A549 (cell line): ENCODE data around the gene RNGTT.

Experiments
- EP300 ChIP-seq, 2 experiments: fragments of >200 bp; sonication (Bioruptor Twin); formaldehyde crosslinking; IDR thresholded peaks; 2 replicates in 1 of 2; 3 replicates in 1 of 2; pipeline ENCODE4 v1.6.1; 2016 to 2017
- HOXA7 ChIP-seq: fragments of 250-450 bp; sonication (Bioruptor Pico); IDR thresholded peaks from 2 replicates; pipeline ENCODE4 v1.5.0; 2020; ENCODE audit warnings: mild to moderate bottlenecking, moderate library complexity
- MAZ ChIP-seq: fragments of 150-350 bp; IDR thresholded peaks from 2 replicates; pipeline ENCODE4 v1.6.1; 2014; ENCODE audit warnings: antibody characterized with exemption, low read depth, low read length, borderline replicate concordance
- MYC ChIP-seq: IDR thresholded peaks from 2 replicates; pipeline ENCODE4 v1.6.1; 2012; ENCODE audit warnings: mild to moderate bottlenecking, inconsistent platforms, low read length, improper control_type of control experiment, borderline replicate concordance
- PBX3 ChIP-seq: IDR thresholded peaks from 2 replicates; pipeline ENCODE4 v1.6.1; 2012
- POLR2A ChIP-seq: IDR thresholded peaks from 2 replicates; pipeline ENCODE4 v1.6.1; 2012; ENCODE audit warnings: mild to moderate bottlenecking, low read length
- RCOR1 ChIP-seq: fragments of 150-350 bp; IDR thresholded peaks from 2 replicates; pipeline ENCODE4 v1.6.1; 2014; ENCODE audit warnings: antibody characterized with exemption, low read length, low read depth
- RFX5 ChIP-seq: fragments of 450-650 bp; IDR thresholded peaks from 2 replicates; pipeline ENCODE4 v1.7.1; 2014; ENCODE audit warnings: antibody characterized with exemption, mild to moderate bottlenecking, moderate library complexity
- RNF2 ChIP-seq: fragments of 200-600 bp; sonication (generic); IDR thresholded peaks from 2 replicates; pipeline ENCODE4 v1.6.1; 2016; ENCODE audit warnings: low read depth, mild to moderate bottlenecking, antibody characterized with exemption, moderate library complexity, borderline replicate concordance
- TF ChIP-seq, protein P1 (sequence below): fragments of >200 bp; sonication (Bioruptor Twin); formaldehyde crosslinking; IDR thresholded peaks from 3 replicates; pipeline ENCODE4 v1.5.1; 2016
- TF ChIP-seq, protein P2 (sequence below): fragments of 200-600 bp; sonication (generic); IDR thresholded peaks from 2 replicates; pipeline ENCODE4 v1.6.1; 2016; ENCODE audit warnings: antibody characterized with exemption, mild to moderate bottlenecking, moderate library complexity
- TF ChIP-seq, protein P3 (sequence below): fragments of 450-650 bp; IDR thresholded peaks from 2 replicates; pipeline ENCODE4 v1.6.1; 2014; ENCODE audit warnings: antibody characterized with exemption

DNA sequence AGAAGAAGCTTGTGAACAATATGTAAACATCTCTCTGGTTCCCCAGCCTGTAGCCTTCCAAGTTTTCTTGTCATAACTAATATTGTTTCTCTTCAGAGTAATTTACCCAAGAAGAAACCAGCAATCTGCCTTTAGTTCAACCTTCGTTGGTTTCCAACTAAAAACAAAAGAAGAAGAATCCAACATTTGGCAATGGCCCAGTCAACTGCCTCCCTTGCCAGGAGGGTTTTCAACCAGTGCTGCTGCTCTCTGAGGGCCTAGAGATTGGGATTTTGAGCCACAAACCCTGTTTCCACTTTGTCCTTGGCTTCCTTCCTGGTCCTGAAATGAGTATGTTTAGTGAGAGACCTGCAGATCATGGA lies 401.5 kb downstream of the RNGTT start:
- TF ChIP-seq, protein P1, sequence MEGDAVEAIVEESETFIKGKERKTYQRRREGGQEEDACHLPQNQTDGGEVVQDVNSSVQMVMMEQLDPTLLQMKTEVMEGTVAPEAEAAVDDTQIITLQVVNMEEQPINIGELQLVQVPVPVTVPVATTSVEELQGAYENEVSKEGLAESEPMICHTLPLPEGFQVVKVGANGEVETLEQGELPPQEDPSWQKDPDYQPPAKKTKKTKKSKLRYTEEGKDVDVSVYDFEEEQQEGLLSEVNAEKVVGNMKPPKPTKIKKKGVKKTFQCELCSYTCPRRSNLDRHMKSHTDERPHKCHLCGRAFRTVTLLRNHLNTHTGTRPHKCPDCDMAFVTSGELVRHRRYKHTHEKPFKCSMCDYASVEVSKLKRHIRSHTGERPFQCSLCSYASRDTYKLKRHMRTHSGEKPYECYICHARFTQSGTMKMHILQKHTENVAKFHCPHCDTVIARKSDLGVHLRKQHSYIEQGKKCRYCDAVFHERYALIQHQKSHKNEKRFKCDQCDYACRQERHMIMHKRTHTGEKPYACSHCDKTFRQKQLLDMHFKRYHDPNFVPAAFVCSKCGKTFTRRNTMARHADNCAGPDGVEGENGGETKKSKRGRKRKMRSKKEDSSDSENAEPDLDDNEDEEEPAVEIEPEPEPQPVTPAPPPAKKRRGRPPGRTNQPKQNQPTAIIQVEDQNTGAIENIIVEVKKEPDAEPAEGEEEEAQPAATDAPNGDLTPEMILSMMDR: no peak
- no peak for TF ChIP-seq POLR2A
- no peak for TF ChIP-seq RFX5
- TF ChIP-seq MYC: no peak
- TF ChIP-seq MAZ: no peak
- TF ChIP-seq, protein P2, sequence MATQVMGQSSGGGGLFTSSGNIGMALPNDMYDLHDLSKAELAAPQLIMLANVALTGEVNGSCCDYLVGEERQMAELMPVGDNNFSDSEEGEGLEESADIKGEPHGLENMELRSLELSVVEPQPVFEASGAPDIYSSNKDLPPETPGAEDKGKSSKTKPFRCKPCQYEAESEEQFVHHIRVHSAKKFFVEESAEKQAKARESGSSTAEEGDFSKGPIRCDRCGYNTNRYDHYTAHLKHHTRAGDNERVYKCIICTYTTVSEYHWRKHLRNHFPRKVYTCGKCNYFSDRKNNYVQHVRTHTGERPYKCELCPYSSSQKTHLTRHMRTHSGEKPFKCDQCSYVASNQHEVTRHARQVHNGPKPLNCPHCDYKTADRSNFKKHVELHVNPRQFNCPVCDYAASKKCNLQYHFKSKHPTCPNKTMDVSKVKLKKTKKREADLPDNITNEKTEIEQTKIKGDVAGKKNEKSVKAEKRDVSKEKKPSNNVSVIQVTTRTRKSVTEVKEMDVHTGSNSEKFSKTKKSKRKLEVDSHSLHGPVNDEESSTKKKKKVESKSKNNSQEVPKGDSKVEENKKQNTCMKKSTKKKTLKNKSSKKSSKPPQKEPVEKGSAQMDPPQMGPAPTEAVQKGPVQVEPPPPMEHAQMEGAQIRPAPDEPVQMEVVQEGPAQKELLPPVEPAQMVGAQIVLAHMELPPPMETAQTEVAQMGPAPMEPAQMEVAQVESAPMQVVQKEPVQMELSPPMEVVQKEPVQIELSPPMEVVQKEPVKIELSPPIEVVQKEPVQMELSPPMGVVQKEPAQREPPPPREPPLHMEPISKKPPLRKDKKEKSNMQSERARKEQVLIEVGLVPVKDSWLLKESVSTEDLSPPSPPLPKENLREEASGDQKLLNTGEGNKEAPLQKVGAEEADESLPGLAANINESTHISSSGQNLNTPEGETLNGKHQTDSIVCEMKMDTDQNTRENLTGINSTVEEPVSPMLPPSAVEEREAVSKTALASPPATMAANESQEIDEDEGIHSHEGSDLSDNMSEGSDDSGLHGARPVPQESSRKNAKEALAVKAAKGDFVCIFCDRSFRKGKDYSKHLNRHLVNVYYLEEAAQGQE: no peak
- TF ChIP-seq HOXA7 (CRISPR knock-in tag): no peak
- no peak for TF ChIP-seq PBX3
- no peak for TF ChIP-seq RNF2
- TF ChIP-seq, protein P3, sequence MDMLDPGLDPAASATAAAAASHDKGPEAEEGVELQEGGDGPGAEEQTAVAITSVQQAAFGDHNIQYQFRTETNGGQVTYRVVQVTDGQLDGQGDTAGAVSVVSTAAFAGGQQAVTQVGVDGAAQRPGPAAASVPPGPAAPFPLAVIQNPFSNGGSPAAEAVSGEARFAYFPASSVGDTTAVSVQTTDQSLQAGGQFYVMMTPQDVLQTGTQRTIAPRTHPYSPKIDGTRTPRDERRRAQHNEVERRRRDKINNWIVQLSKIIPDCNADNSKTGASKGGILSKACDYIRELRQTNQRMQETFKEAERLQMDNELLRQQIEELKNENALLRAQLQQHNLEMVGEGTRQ: no peak
- TF ChIP-seq RCOR1: no peak
- TF ChIP-seq EP300 (IDR thresholded peaks at IDR 0.05): no peak
